Neural cell (in vitro differentiated cells): ENCODE measurements around the gene LARP1.

Experiments used
- CTCF ChIP-seq: fragments of 450-650 bp; IDR thresholded peaks from 2 replicates; pipeline ENCODE4 v1.5.1; 2014; ENCODE audit warnings: antibody characterized with exemption, mild to moderate bottlenecking, moderate library complexity; ENCODE audit not compliant: poor library complexity, severe bottlenecking
- POLR2AphosphoS5 ChIP-seq: IDR thresholded peaks from 2 replicates; pipeline ENCODE4 v1.6.1; 2012

- TF ChIP-seq CTCF (no peak), POLR2AphosphoS5 (no peak)
These were observed 65.2 kb downstream of the LARP1 start for GRCh38 chr5:154820383-154820782.
